ENCODE data around the gene SRP72. TPM values are rescaled to one million over a fixed set of nuclear protein-coding genes. Genes with fewer than 3 reads are reported as not detected.

Gene SRP72
- total and polyA plus RNA-seq, 2 of the 4 experiments (the other 2 are of a cell fraction): 73.8 to 123 TPM

DNA sequence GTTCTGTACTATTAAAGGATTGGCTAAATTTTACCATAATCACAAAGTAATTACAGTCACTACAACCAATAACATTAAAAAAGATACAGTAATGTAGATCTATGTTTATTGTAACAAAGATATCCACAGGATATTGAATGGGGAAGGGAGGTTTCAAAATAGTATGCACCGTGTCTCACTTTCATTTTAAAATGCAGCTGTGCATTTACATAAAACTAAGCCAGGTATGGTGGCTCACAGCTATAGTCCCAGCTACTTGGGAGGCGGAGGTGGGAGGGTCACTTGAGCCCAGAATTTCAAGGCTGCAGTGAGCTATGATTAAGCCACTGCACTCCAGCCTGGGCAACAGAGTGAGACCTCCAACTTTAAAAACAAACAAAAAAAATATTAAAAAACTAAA is 8.5 kb downstream of the SRP72 start:
- Histone ChIP-seq H3K36me3 (ENCODE audit: control insufficient read depth, insufficient read depth, low read length) (peaks cover 33% of the 10 kb centered on the region), H4K8ac (ENCODE audit: low read depth in 2 of 2, low read length in 2 of 2) (no peak overlapping the region), H3K79me1 (ENCODE audit: low read depth in 1 of 2, low read length in 2 of 2) (peaks cover 9 to 11% of the 10 kb centered on the region in 2 experiments; a peak in 3 of 4 replicates), H2BK5ac (ENCODE audit: low read depth, low read length, poor library complexity, severe bottlenecking) (no peak overlapping the region), H2AK5ac (ENCODE audit: low read depth, low read length) (no peak overlapping the region), H4K20me1 (ENCODE audit: insufficient read depth, low read length) (no peaks in the 10 kb centered on the region), H2BK20ac (ENCODE audit: low read depth, low read length) (no peak overlapping the region), H3K4me1 (ENCODE audit: control insufficient read depth, insufficient read depth, low read length) (no peaks in the 10 kb centered on the region), H3K4me2 (ENCODE audit: low read depth, low read length) (no peak overlapping the region), H2AFZ (replicated peaks; ENCODE audit: low read length, poor library complexity) (no peak overlapping the region), H4K5ac (ENCODE audit: low read depth, low read length) (no peak overlapping the region), H3K9me1 (ENCODE audit: insufficient read depth, low read length) (no peaks in the 10 kb centered on the region), H3K14ac (replicated peaks; ENCODE audit: low read depth, low read length) (no peak overlapping the region), H3K27ac (ENCODE audit: insufficient read depth, low read length) (no peak overlapping the region), H3K27me3 (ENCODE audit: control insufficient read depth, insufficient read depth, low read length) (no peaks in the 10 kb centered on the region), H3K18ac (ENCODE audit: low read depth, low read length) (no peak overlapping the region), H3K4ac (ENCODE audit: low read depth, low read length) (no peak overlapping the region), H4K91ac (ENCODE audit: insufficient read depth, low read depth, low read length) (no peak overlapping the region), H3K56ac (ENCODE audit: extremely low read depth, insufficient read depth, low read length) (no peak overlapping the region), H2BK15ac (ENCODE audit: low read depth, low read length) (no peak overlapping the region), H3K9me3 (ENCODE audit: control insufficient read depth, insufficient read depth, low read length) (no peaks in the 10 kb centered on the region), H2BK120ac (ENCODE audit: low read depth, low read length) (no peak overlapping the region), H3K4me3 (ENCODE audit: insufficient read depth, low read depth, low read length) (no peak overlapping the region), H2AK9ac (replicated peaks; ENCODE audit: low read depth, low read length, poor library complexity) (no peak overlapping the region), H3K9ac (ENCODE audit: low read depth, low read length) (no peak overlapping the region), H3K23ac (ENCODE audit: low read depth, low read length) (no peak overlapping the region)
- intact Hi-C loops (cut with micrococcal nuclease) (no loop called here), in situ Hi-C loops (cut with MboI; ENCODE audit: low sequenced_read_pairs) (no loop called here), dilution Hi-C loops (cut with HindIII; ENCODE audit: low sequenced_read_pairs, unreplicated experiment) (no loop called here)
- POLR2A ChIA-PET (ENCODE audit: unreplicated experiment): no interaction called here
- WGBS, 2 experiments (ENCODE audit: extremely low coverage in 2 of 2, insufficient read length in 1 of 2): no CpG with 5 or more reads among the region's 2 CpGs
- TF ChIP-seq CEBPB (IDR thresholded peaks at IDR 0.05; ENCODE audit: low read depth, low read length) (no peak), FOS (IDR thresholded peaks at IDR 0.05; ENCODE audit: low read depth, low read length) (no peak), CHD1 (IDR thresholded peaks at IDR 0.05; ENCODE audit: low read depth, low read length) (no peak), NFE2L2 (IDR thresholded peaks at IDR 0.05; ENCODE audit: low read depth, low read length) (no peak), MAZ (IDR thresholded peaks at IDR 0.05; ENCODE audit: borderline replicate concordance, low read depth, low read length) (no peak), MXI1 (IDR thresholded peaks at IDR 0.05; ENCODE audit: borderline replicate concordance, low read depth, low read length) (no peak), BHLHE40 (IDR thresholded peaks at IDR 0.05; ENCODE audit: low read depth, low read length) (no peak), RCOR1 (IDR thresholded peaks at IDR 0.05; ENCODE audit: insufficient replicate concordance, low read length) (no peak), POLR2A (IDR thresholded peaks at IDR 0.05; ENCODE audit: low read depth, low read length) (no peak)
- TF ChIP-seq, protein P1, sequence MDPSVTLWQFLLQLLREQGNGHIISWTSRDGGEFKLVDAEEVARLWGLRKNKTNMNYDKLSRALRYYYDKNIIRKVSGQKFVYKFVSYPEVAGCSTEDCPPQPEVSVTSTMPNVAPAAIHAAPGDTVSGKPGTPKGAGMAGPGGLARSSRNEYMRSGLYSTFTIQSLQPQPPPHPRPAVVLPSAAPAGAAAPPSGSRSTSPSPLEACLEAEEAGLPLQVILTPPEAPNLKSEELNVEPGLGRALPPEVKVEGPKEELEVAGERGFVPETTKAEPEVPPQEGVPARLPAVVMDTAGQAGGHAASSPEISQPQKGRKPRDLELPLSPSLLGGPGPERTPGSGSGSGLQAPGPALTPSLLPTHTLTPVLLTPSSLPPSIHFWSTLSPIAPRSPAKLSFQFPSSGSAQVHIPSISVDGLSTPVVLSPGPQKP (IDR thresholded peaks at IDR 0.05; ENCODE audit: borderline replicate concordance, low read depth, low read length): no peak
- CTCF ChIA-PET: no interaction called here
- DNase-seq: no peak
- BruUV-seq (replicated peaks): no TSS peak
- ATAC-seq (ENCODE audit: low read depth): no peak

All from IMR-90 (cell line).